ENCODE data around the gene ADRA1B.

The ADRA1B gene

DNA sequence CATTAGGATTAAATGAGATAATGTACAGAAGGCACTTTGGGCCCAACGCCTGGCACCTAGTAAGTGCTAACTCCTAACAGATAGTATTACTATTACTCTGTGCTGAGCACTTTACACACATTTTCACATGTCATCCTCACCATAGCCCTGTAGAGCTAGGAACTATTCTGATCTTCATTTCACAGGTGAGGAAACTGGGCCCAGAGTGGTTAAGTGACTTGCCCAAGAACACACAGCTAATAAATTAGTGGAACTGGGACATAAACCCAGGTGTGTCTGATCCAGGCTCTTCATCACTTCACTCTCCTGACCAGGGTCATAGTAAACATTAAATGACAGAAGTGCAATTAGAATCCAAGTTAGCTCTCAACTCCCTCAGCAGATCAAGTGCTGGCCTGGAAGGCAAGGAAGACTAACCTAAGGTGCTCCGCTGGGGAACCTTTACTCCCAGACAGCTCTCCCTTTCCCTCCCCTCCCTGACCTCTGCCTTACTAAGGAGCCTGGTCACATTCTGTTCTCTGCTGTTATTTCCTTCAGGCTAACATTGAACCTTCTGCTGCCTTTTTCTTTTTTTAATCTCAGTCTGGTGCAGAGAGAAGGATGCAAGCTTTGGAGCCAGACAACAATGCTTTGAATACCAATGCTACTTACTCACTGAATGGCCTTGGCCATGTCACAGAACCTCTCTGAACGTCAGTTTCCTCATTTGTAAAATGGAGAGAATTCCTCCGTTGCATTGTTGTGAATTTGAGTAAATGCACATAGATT lies 4.1 kb upstream of the ADRA1B start:
- TF ChIP-seq, protein P1, sequence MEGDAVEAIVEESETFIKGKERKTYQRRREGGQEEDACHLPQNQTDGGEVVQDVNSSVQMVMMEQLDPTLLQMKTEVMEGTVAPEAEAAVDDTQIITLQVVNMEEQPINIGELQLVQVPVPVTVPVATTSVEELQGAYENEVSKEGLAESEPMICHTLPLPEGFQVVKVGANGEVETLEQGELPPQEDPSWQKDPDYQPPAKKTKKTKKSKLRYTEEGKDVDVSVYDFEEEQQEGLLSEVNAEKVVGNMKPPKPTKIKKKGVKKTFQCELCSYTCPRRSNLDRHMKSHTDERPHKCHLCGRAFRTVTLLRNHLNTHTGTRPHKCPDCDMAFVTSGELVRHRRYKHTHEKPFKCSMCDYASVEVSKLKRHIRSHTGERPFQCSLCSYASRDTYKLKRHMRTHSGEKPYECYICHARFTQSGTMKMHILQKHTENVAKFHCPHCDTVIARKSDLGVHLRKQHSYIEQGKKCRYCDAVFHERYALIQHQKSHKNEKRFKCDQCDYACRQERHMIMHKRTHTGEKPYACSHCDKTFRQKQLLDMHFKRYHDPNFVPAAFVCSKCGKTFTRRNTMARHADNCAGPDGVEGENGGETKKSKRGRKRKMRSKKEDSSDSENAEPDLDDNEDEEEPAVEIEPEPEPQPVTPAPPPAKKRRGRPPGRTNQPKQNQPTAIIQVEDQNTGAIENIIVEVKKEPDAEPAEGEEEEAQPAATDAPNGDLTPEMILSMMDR (IDR thresholded peaks at IDR 0.05; ENCODE audit: low read depth, low read length): no peak
- TF ChIP-seq, protein P2, sequence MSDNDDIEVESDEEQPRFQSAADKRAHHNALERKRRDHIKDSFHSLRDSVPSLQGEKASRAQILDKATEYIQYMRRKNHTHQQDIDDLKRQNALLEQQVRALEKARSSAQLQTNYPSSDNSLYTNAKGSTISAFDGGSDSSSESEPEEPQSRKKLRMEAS (IDR thresholded peaks at IDR 0.05; ENCODE audit: low read depth, low read length): no peak
- TF ChIP-seq MYC (IDR thresholded peaks at IDR 0.05; ENCODE audit: low read depth, low read length) (no peak), POLR2A (IDR thresholded peaks at IDR 0.05; ENCODE audit: extremely low read depth, insufficient read length) (no peak)
- no peak overlapping the region for H3K4me3 ChIP-seq (ENCODE audit: low read depth, low read length)
- no peak for DNase-seq (ENCODE audit: low read depth)

DNA sequence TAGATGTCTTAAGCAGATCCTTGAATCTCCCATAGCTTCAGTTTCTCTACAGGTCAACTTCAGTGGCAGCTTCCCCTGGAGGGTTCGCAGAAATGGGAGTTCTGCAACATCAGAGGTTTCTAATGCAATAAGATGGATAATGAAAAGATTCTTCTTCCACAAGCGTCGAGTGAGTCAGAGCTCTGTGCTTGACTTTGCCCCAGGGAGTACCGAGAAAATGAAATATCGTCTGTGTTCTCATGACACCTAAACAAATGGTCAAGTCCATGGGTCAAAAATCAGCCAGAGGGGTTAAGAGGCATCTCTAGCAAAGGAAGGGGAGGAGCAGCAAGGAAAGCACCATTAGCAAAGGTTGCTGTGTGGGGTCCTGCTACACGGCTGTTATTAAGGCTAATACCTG lies 3.2 kb upstream of the ADRA1B start:
- no peak overlapping the region for H3K4me3 ChIP-seq (ENCODE audit: low read depth, low read length)
- TF ChIP-seq POLR2A (IDR thresholded peaks at IDR 0.05; ENCODE audit: extremely low read depth, insufficient read length) (no peak), MYC (IDR thresholded peaks at IDR 0.05; ENCODE audit: low read depth, low read length) (no peak)
- TF ChIP-seq, protein P2 (IDR thresholded peaks at IDR 0.05; ENCODE audit: low read depth, low read length): no peak
- TF ChIP-seq, protein P1 (IDR thresholded peaks at IDR 0.05; ENCODE audit: low read depth, low read length): no peak
- DNase-seq (ENCODE audit: low read depth): peak; percentile 33

DNA sequence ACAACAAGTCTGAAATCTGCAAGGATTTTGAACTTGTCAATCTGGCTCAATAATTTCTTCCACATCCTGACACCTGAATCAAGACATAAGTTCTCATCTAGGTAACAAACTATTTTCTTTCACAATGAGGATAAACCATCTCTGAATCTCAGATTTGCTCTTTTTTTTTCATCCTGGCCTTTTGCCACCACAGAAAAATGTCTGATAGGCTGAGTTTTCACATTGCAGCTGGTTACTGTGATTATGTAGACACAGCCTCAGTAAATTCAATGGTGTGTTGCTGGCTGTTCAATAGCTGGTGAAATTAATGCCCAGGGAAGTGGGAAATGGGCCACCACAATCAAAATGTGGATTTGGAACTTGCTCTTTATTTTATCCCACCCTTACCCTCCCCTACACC lies 2.8 kb upstream of the ADRA1B start:
- TF ChIP-seq, protein P1 (IDR thresholded peaks at IDR 0.05; ENCODE audit: low read depth, low read length): no peak
- TF ChIP-seq, protein P2 (IDR thresholded peaks at IDR 0.05; ENCODE audit: low read depth, low read length): no peak
- TF ChIP-seq MYC (IDR thresholded peaks at IDR 0.05; ENCODE audit: low read depth, low read length): no peak
- TF ChIP-seq POLR2A (IDR thresholded peaks at IDR 0.05; ENCODE audit: extremely low read depth, insufficient read length): no peak
- DNase-seq (ENCODE audit: low read depth): no peak
- H3K4me3 ChIP-seq (ENCODE audit: low read depth, low read length): no peak overlapping the region

DNA sequence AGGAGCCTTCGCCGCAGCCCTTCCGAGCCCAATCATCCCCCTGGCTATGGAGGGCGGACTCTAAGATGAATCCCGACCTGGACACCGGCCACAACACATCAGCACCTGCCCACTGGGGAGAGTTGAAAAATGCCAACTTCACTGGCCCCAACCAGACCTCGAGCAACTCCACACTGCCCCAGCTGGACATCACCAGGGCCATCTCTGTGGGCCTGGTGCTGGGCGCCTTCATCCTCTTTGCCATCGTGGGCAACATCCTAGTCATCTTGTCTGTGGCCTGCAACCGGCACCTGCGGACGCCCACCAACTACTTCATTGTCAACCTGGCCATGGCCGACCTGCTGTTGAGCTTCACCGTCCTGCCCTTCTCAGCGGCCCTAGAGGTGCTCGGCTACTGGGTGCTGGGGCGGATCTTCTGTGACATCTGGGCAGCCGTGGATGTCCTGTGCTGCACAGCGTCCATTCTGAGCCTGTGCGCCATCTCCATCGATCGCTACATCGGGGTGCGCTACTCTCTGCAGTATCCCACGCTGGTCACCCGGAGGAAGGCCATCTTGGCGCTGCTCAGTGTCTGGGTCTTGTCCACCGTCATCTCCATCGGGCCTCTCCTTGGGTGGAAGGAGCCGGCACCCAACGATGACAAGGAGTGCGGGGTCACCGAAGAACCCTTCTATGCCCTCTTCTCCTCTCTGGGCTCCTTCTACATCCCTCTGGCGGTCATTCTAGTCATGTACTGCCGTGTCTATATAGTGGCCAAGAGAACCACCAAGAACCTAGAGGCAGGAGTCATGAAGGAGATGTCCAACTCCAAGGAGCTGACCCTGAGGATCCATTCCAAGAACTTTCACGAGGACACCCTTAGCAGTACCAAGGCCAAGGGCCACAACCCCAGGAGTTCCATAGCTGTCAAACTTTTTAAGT lies 819 bp downstream of the ADRA1B start:
- no peak for TF ChIP-seq MYC (IDR thresholded peaks at IDR 0.05; ENCODE audit: low read depth, low read length)
- TF ChIP-seq, protein P2 (IDR thresholded peaks at IDR 0.05; ENCODE audit: low read depth, low read length): no peak
- DNase-seq (ENCODE audit: low read depth): no peak
- H3K4me3 ChIP-seq (ENCODE audit: low read depth, low read length): no peak overlapping the region

DNA sequence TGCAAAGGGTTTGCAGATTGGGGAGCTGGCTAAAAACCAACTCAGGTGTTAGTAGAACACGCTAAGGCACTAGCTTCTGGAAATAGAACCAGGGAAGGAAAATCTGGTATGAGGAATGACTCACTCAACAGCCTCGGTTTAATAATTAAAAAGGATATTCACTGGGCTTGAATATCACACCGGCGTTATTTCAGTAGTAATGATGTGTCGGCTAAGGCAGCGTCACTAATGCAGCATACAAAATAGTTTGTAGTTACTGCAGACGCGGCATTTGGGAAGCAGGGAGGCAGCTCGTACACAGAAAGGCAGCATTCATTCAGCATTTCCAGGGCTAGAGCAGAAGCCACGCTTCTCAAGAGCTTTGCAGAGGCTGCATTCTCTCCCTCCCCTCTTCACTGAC lies 1.7 kb downstream of the ADRA1B start:
- no peak for DNase-seq (ENCODE audit: low read depth)
- TF ChIP-seq MYC (IDR thresholded peaks at IDR 0.05; ENCODE audit: low read depth, low read length): no peak
- TF ChIP-seq, protein P2 (IDR thresholded peaks at IDR 0.05; ENCODE audit: low read depth, low read length): no peak
- no peak for TF ChIP-seq POLR2A (IDR thresholded peaks at IDR 0.05; ENCODE audit: extremely low read depth, insufficient read length)
- TF ChIP-seq, protein P1 (IDR thresholded peaks at IDR 0.05; ENCODE audit: low read depth, low read length): no peak
- H3K4me3 ChIP-seq (ENCODE audit: low read depth, low read length): no peak overlapping the region

DNA sequence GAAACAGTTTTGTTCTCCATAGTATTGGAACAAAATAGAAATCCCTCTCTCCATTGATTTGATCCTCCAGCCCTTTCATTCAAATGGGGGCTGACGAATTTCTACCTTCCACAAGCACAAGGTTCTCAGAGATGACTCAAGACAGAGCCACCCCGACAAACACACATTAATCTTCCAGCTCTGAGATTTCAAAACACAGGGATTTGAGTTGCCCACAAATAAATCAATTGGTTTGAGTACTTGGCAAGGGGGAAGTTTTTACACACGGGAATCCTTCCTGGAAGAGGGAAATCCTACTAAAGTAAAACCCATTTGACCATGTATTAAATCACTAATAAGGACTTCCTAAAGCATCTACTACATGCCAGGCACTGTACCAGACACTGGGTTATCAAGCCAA lies 5.4 kb downstream of the ADRA1B start:
- no peak for DNase-seq (ENCODE audit: low read depth)
- TF ChIP-seq POLR2A (IDR thresholded peaks at IDR 0.05; ENCODE audit: extremely low read depth, insufficient read length) (no peak), MYC (IDR thresholded peaks at IDR 0.05; ENCODE audit: low read depth, low read length) (no peak)
- TF ChIP-seq, protein P1 (IDR thresholded peaks at IDR 0.05; ENCODE audit: low read depth, low read length): no peak
- TF ChIP-seq, protein P2 (IDR thresholded peaks at IDR 0.05; ENCODE audit: low read depth, low read length): no peak

More for the DNA sequence above, 5.4 kb downstream of the ADRA1B start:
- H3K4me3 ChIP-seq (ENCODE audit: low read depth, low read length): no peak overlapping the region

Measured in NB4 (cell line).